IMR-90 (cell line): ENCODE measurements around the gene ARHGAP15. TPM values are rescaled to one million over a fixed set of nuclear protein-coding genes. Genes with fewer than 3 reads are reported as not detected.

Source experiments
- ATAC-seq: fragments of 200-7000 bp; cut with Tn5 transposase; 2 replicates; pipeline ENCODE4 v1.9.1; 2020; ENCODE audit warnings: low read depth, mild to moderate bottlenecking, moderate library complexity
- BruUV-seq: library from RNA; stranded (reverse); fragments of 400-500 nt; replicated peaks from 2 replicates; lab custom pipeline; 2021; lab: Mats Ljungman, UMichigan
- CTCF ChIA-PET: fragments of 300-600 bp; formaldehyde crosslinking; extraction: SDS; loops from one replicate; lab custom pipeline; 2021; ENCODE audit warnings: antibody characterized with exemption; lab: Yijun Ruan, JAX
- POLR2A ChIA-PET: fragments of 300-600 bp; sonication (Branson Sonifier 250); formaldehyde crosslinking; loops from one replicate; lab custom pipeline; 2022; ENCODE audit warnings: antibody characterized with exemption; ENCODE audit not compliant: unreplicated experiment; lab: Charles Lee
- DNase-seq: peaks from one replicate; pipeline ENCODE4 v3.0.0; 2013
- H2AFZ ChIP-seq: replicated peaks from 2 replicates; pipeline ENCODE3; 2013; ENCODE audit warnings: low read length, mild to moderate bottlenecking; ENCODE audit not compliant: poor library complexity
- H2AK5ac ChIP-seq: 2 replicates; pipeline ENCODE4 v1.6.1; 2013; ENCODE audit warnings: low read depth, low read length, inconsistent platforms
- H2AK9ac ChIP-seq: replicated peaks from 2 replicates; pipeline ENCODE3; 2013; ENCODE audit warnings: mild to moderate bottlenecking, low read depth, low read length, moderate library complexity; ENCODE audit not compliant: poor library complexity
- H2BK120ac ChIP-seq: 2 replicates; pipeline ENCODE4 v1.6.1; 2013; ENCODE audit warnings: low read depth, low read length, inconsistent platforms
- H2BK15ac ChIP-seq: 3 replicates; pipeline ENCODE4 v1.6.1; 2013; ENCODE audit warnings: low read depth, low read length, inconsistent platforms
- H2BK20ac ChIP-seq: 2 replicates; pipeline ENCODE4 v1.6.1; 2013; ENCODE audit warnings: low read depth, mild to moderate bottlenecking, inconsistent platforms, low read length, moderate library complexity
- H2BK5ac ChIP-seq: 2 replicates; pipeline ENCODE4 v1.6.1; 2013; ENCODE audit warnings: mild to moderate bottlenecking, low read depth, low read length, inconsistent platforms; ENCODE audit not compliant: poor library complexity, severe bottlenecking
- H3K14ac ChIP-seq: replicated peaks from 2 replicates; pipeline ENCODE4 v1.6.1; 2013; ENCODE audit warnings: low read depth, low read length, inconsistent platforms
- H3K18ac ChIP-seq: 2 replicates; pipeline ENCODE4 v1.6.1; 2013; ENCODE audit warnings: low read depth, low read length, control low read depth
- H3K23ac ChIP-seq: 2 replicates; pipeline ENCODE4 v1.6.1; 2013; ENCODE audit warnings: low read depth, low read length, inconsistent platforms
- H3K27ac ChIP-seq: 2 replicates; pipeline ENCODE4 v1.5.1; 2013; ENCODE audit warnings: mild to moderate bottlenecking, control low read depth, low read length; ENCODE audit not compliant: insufficient read depth
- H3K27me3 ChIP-seq: 2 replicates; pipeline ENCODE4 v1.6.1; 2013; ENCODE audit warnings: low read length; ENCODE audit not compliant: control insufficient read depth, insufficient read depth
- H3K36me3 ChIP-seq: 2 replicates; pipeline ENCODE4 v1.6.1; 2013; ENCODE audit warnings: low read length, mixed read lengths; ENCODE audit not compliant: control insufficient read depth, insufficient read depth
- H3K4ac ChIP-seq: 2 replicates; pipeline ENCODE4 v1.6.1; 2013; ENCODE audit warnings: low read depth, low read length, inconsistent platforms
- H3K4me1 ChIP-seq: 2 replicates; pipeline ENCODE4 v1.6.1; 2013; ENCODE audit warnings: low read length, mixed read lengths; ENCODE audit not compliant: control insufficient read depth, insufficient read depth
- H3K4me2 ChIP-seq: 2 replicates; pipeline ENCODE4 v1.6.1; 2013; ENCODE audit warnings: low read depth, mild to moderate bottlenecking, control low read depth, low read length, moderate library complexity
- H3K4me3 ChIP-seq: 2 replicates; pipeline ENCODE4 v1.5.1; 2013; ENCODE audit warnings: low read depth, mild to moderate bottlenecking, control low read depth, low read length, moderate library complexity; ENCODE audit not compliant: insufficient read depth
- H3K56ac ChIP-seq: 2 replicates; pipeline ENCODE4 v1.6.1; 2013; ENCODE audit warnings: low read length, inconsistent platforms; ENCODE audit not compliant: insufficient read depth; ENCODE audit errors: extremely low read depth
- H3K79me1 ChIP-seq, 2 experiments: 2 replicates each; pipeline ENCODE4 v1.6.1; 2013; ENCODE audit warnings: low read length in 2 of 2, inconsistent platforms in 1 of 2, low read depth in 1 of 2
- H3K9ac ChIP-seq: 2 replicates; pipeline ENCODE4 v1.6.1; 2013; ENCODE audit warnings: low read depth, low read length, control low read depth
- H3K9me1 ChIP-seq: 2 replicates; pipeline ENCODE4 v1.6.1; 2013; ENCODE audit warnings: low read length, inconsistent platforms; ENCODE audit not compliant: insufficient read depth
- H3K9me3 ChIP-seq: 2 replicates; pipeline ENCODE4 v1.6.1; 2013; ENCODE audit warnings: low read length; ENCODE audit not compliant: control insufficient read depth, insufficient read depth
- H4K20me1 ChIP-seq: 2 replicates; pipeline ENCODE4 v1.6.1; 2013; ENCODE audit warnings: low read length, inconsistent platforms; ENCODE audit not compliant: insufficient read depth
- H4K5ac ChIP-seq: 2 replicates; pipeline ENCODE4 v1.6.1; 2013; ENCODE audit warnings: mild to moderate bottlenecking, low read depth, low read length, control low read depth
- H4K8ac ChIP-seq, 2 experiments: 2 replicates each; pipeline ENCODE4 v1.6.1; 2013; ENCODE audit warnings: low read depth in 2 of 2, low read length in 2 of 2, control low read depth in 1 of 2, inconsistent platforms in 1 of 2
- H4K91ac ChIP-seq: 2 replicates; pipeline ENCODE4 v1.6.1; 2013; ENCODE audit warnings: low read depth, low read length, inconsistent platforms; ENCODE audit not compliant: insufficient read depth
- BHLHE40 ChIP-seq: fragments of 150-350 bp; IDR thresholded peaks from 2 replicates; pipeline ENCODE4 v1.6.1; 2016; ENCODE audit warnings: mild to moderate bottlenecking, low read depth, low read length
- CEBPB ChIP-seq: IDR thresholded peaks from 2 replicates; pipeline ENCODE4 v1.6.1; 2012; ENCODE audit warnings: low read depth, low read length, improper control_type of control experiment
- CHD1 ChIP-seq: IDR thresholded peaks from 2 replicates; pipeline ENCODE4 v1.6.1; 2012; ENCODE audit warnings: low read depth, low read length, improper control_type of control experiment
- FOS ChIP-seq: fragments of 150-350 bp; IDR thresholded peaks from 2 replicates; pipeline ENCODE4 v1.6.1; 2016; ENCODE audit warnings: low read depth, low read length
- MAFK ChIP-seq: IDR thresholded peaks from 2 replicates; pipeline ENCODE4 v1.6.1; 2012; ENCODE audit warnings: low read depth, low read length, improper control_type of control experiment
- MAZ ChIP-seq: IDR thresholded peaks from 2 replicates; pipeline ENCODE4 v1.6.1; 2012; ENCODE audit warnings: low read depth, mild to moderate bottlenecking, low read length, improper control_type of control experiment, moderate library complexity, borderline replicate concordance
- MXI1 ChIP-seq: IDR thresholded peaks from 2 replicates; pipeline ENCODE4 v1.6.1; 2012; ENCODE audit warnings: low read depth, mild to moderate bottlenecking, low read length, moderate library complexity, borderline replicate concordance
- NFE2L2 ChIP-seq: fragments of 150-350 bp; IDR thresholded peaks from 2 replicates; pipeline ENCODE4 v1.6.1; 2016; ENCODE audit warnings: low read depth, mild to moderate bottlenecking, low read length
- POLR2A ChIP-seq: IDR thresholded peaks from 2 replicates; pipeline ENCODE4 v1.6.1; 2012; ENCODE audit warnings: mild to moderate bottlenecking, low read depth, low read length
- RAD21 ChIP-seq: IDR thresholded peaks from 2 replicates; pipeline ENCODE4 v1.6.1; 2012; ENCODE audit warnings: low read length, improper control_type of control experiment
- RCOR1 ChIP-seq: IDR thresholded peaks from 2 replicates; pipeline ENCODE4 v1.6.1; 2012; ENCODE audit warnings: mild to moderate bottlenecking, low read length, improper control_type of control experiment; ENCODE audit not compliant: insufficient replicate concordance
- RFX5 ChIP-seq: IDR thresholded peaks from 2 replicates; pipeline ENCODE4 v1.8.0; 2012; ENCODE audit warnings: low read depth, mild to moderate bottlenecking, low read length, moderate library complexity
- SMC3 ChIP-seq: fragments of 150-350 bp; IDR thresholded peaks from 2 replicates; pipeline ENCODE4 v1.6.1; 2016; ENCODE audit warnings: low read depth, mild to moderate bottlenecking, antibody characterized with exemption, low read length, moderate library complexity
- WGBS, 2 experiments: methylation state at CpG; one replicate each; pipeline versions ENCODE4 v1.1.5 to v1.1.7; 2013; ENCODE audit warnings: missing lambda C conversion rate in 2 of 2; ENCODE audit not compliant: insufficient read length in 1 of 2; ENCODE audit errors: extremely low coverage in 2 of 2; 5-methylcytosine and 5-hydroxymethylcytosine counted together
- dilution Hi-C: fragments of 300-500 bp; cut with HindIII; formaldehyde crosslinking; loops from one replicate; pipeline ENCODE4 v1.14.3; 2018; ENCODE audit warnings: low sequenced_read_pairs; ENCODE audit not compliant: unreplicated experiment
- in situ Hi-C: fragments of 300-500 bp; cut with MboI; formaldehyde crosslinking; loops from 3 replicates; pipeline ENCODE4 v1.14.3; 2019; ENCODE audit warnings: low sequenced_read_pairs, inconsistent platforms, mixed read lengths
- intact Hi-C: fragments of 100-400 bp; cut with micrococcal nuclease; formaldehyde crosslinking; loops from 2 replicates; pipeline ENCODE4 v1.10.0; 2022
- polyA plus RNA-seq, 3 experiments: library from polyadenylated mRNA; depleted of rRNA; stranded (reverse); fragments of >200 nt; gene quantifications; 2 replicates each; pipeline ENCODE4 v1.2.3, GENCODE V29; 2012; ENCODE audit warnings: low replicate concordance in 1 of 3
- total RNA-seq: library from RNA; depleted of rRNA; stranded (reverse); fragments of >200 nt; gene quantifications from 2 replicates; pipeline ENCODE4 v1.2.3, GENCODE V29; 2012
- TF ChIP-seq, protein P1 (sequence below): fragments of 150-350 bp; IDR thresholded peaks from 2 replicates; pipeline ENCODE4 v1.6.1; 2016; ENCODE audit warnings: low read depth, mild to moderate bottlenecking, low read length, moderate library complexity, borderline replicate concordance
- TF ChIP-seq, protein P2 (sequence below): conservative IDR thresholded peaks from 2 replicates; pipeline ENCODE4 v1.5.1; 2012; ENCODE audit warnings: mild to moderate bottlenecking, low read depth, low read length, improper control_type of control experiment
- TF ChIP-seq, protein P3 (sequence below): fragments of 150-350 bp; IDR thresholded peaks from 2 replicates; pipeline ENCODE4 v1.6.1; 2017; ENCODE audit warnings: mild to moderate bottlenecking, antibody characterized with exemption, low read length, low read depth

Gene ARHGAP15
- total and polyA plus RNA-seq, 2 of the 4 experiments (the other 2 are of a cell fraction): not detected

DNA sequence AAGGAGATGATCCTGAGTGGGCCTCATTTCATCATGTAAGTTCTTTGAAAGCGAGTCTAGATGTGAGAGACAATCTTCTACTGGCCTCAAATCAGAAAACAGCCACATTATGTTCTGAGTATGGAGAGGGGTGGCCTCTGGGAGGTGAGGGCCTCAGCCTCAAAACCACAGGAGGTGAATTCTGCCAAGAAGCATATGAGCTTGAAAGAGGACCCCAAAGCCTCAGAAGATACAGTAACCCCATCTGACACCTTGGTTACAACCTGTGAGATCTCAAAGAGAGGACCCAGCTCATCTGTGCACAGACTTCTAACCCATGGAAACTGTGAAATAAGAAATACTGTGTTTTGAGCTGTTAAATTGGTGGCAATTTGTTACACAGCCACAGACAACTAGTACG is 200.1 kb downstream of the ARHGAP15 start:
- no peak overlapping the region for H3K9ac ChIP-seq
- ChIA-PET POLR2A (no interaction called here), CTCF (no interaction called here)
- H2BK20ac ChIP-seq: no peak overlapping the region
- no peak overlapping the region for H3K27ac ChIP-seq
- no peak overlapping the region for H2BK15ac ChIP-seq
- H2AK5ac ChIP-seq: no peak overlapping the region
- no peak overlapping the region for H2BK5ac ChIP-seq
- in situ Hi-C loops: no loop called here
- H3K79me1 ChIP-seq: no peaks in the 10 kb centered on the region
- H4K20me1 ChIP-seq: no peaks in the 10 kb centered on the region
- H3K9me3 ChIP-seq: no peaks in the 10 kb centered on the region
- no peak overlapping the region for H3K14ac ChIP-seq
- no peak overlapping the region for H3K4me3 ChIP-seq
- no peaks in the 10 kb centered on the region for H3K4me1 ChIP-seq
- no CpG with 5 or more reads among the region's 2 CpGs for WGBS, 2 experiments
- intact Hi-C loops: no loop called here
- H4K91ac ChIP-seq: no peak overlapping the region
- ATAC-seq (no peak), DNase-seq (no peak)
- no peak overlapping the region for H4K5ac ChIP-seq
- no peak overlapping the region for H2AK9ac ChIP-seq
- H3K36me3 ChIP-seq: no peaks in the 10 kb centered on the region
- no peak overlapping the region for H3K4ac ChIP-seq
- no peaks in the 10 kb centered on the region for H3K9me1 ChIP-seq
- H2AFZ ChIP-seq: no peak overlapping the region
- H3K56ac ChIP-seq: no peak overlapping the region
- H3K4me2 ChIP-seq: no peak overlapping the region
- H4K8ac ChIP-seq: no peak overlapping the region
- no TSS peak for BruUV-seq
- H3K18ac ChIP-seq: no peak overlapping the region
- H2BK120ac ChIP-seq: no peak overlapping the region
- H3K27me3 ChIP-seq: no peaks in the 10 kb centered on the region
- dilution Hi-C loops: no loop called here
- H3K23ac ChIP-seq: no peak overlapping the region
- no peak for TF ChIP-seq FOS
- TF ChIP-seq RCOR1: no peak
- no peak for TF ChIP-seq CHD1
- TF ChIP-seq, protein P1, sequence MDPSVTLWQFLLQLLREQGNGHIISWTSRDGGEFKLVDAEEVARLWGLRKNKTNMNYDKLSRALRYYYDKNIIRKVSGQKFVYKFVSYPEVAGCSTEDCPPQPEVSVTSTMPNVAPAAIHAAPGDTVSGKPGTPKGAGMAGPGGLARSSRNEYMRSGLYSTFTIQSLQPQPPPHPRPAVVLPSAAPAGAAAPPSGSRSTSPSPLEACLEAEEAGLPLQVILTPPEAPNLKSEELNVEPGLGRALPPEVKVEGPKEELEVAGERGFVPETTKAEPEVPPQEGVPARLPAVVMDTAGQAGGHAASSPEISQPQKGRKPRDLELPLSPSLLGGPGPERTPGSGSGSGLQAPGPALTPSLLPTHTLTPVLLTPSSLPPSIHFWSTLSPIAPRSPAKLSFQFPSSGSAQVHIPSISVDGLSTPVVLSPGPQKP: no peak
- TF ChIP-seq, protein P2, sequence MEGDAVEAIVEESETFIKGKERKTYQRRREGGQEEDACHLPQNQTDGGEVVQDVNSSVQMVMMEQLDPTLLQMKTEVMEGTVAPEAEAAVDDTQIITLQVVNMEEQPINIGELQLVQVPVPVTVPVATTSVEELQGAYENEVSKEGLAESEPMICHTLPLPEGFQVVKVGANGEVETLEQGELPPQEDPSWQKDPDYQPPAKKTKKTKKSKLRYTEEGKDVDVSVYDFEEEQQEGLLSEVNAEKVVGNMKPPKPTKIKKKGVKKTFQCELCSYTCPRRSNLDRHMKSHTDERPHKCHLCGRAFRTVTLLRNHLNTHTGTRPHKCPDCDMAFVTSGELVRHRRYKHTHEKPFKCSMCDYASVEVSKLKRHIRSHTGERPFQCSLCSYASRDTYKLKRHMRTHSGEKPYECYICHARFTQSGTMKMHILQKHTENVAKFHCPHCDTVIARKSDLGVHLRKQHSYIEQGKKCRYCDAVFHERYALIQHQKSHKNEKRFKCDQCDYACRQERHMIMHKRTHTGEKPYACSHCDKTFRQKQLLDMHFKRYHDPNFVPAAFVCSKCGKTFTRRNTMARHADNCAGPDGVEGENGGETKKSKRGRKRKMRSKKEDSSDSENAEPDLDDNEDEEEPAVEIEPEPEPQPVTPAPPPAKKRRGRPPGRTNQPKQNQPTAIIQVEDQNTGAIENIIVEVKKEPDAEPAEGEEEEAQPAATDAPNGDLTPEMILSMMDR: no peak
- TF ChIP-seq, protein P3, sequence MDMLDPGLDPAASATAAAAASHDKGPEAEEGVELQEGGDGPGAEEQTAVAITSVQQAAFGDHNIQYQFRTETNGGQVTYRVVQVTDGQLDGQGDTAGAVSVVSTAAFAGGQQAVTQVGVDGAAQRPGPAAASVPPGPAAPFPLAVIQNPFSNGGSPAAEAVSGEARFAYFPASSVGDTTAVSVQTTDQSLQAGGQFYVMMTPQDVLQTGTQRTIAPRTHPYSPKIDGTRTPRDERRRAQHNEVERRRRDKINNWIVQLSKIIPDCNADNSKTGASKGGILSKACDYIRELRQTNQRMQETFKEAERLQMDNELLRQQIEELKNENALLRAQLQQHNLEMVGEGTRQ: no peak
- no peak for TF ChIP-seq POLR2A
- TF ChIP-seq NFE2L2: no peak
- no peak for TF ChIP-seq BHLHE40
- TF ChIP-seq CEBPB: no peak
- no peak for TF ChIP-seq RAD21
- TF ChIP-seq RFX5: no peak
- no peak for TF ChIP-seq MXI1
- TF ChIP-seq MAZ: no peak
- no peak for TF ChIP-seq MAFK
- TF ChIP-seq SMC3: no peak
